HG02938 (cell line): Measurements from ENCODE around the gene SMC3.
"Not testable (repeated sequence)": the region's sequence is repeated elsewhere in the genome, so short reads cannot be mapped to it uniquely, and the experiment has no call there.

ENCODE experiments used
- ATAC-seq: cut with Tn5 transposase; IDR thresholded peaks from one replicate; pipeline ENCODE4 v1.9.1; 2021; ENCODE audit warnings: mild to moderate bottlenecking, moderate library complexity; ENCODE audit not compliant: unreplicated experiment

SMC3 gene

GRCh38 chr10:110619514-110620397 lies 52.3 kb downstream of the SMC3 start:
- ATAC-seq: no peak

DNA sequence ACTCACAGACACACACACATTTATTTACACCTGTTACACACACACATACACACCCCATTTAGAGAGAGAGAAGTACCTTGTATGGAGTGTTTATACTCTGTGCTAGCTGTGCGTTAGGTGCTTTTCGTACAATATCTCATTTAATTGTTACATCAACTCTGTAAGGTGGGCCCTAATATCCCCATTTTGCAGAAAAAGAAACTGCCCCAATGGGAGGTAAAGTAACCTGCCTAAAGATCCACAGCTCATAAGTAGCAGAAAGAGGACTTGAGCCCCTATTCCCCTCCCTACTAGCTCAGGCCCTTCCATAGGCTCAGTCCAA lies 52.9 kb downstream of the SMC3 start:
- no peak for ATAC-seq

DNA sequence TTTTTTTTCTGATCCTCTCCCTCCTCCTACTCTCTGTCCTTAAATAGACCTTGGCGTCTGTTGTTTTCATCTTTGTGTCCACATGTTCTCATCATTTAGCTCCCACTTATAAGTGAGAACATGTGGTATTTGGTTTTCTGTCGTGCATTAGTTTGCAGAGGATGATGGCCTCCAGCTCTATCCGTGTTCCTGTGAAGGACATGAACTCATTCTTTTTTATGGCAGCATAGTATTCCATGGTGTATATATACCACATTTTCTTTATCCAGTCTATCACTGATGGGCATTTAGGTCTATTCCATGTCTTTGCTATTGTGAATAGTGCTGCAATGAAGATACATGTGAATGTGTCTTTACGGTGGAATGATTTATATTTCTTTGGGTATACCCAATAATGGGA lies 55.8 kb downstream of the SMC3 start:
- ATAC-seq: not testable (repeated sequence)

- ATAC-seq: no peak
These were observed 57.9 kb downstream of the SMC3 start for GRCh38 chr10:110625356-110625894.

DNA sequence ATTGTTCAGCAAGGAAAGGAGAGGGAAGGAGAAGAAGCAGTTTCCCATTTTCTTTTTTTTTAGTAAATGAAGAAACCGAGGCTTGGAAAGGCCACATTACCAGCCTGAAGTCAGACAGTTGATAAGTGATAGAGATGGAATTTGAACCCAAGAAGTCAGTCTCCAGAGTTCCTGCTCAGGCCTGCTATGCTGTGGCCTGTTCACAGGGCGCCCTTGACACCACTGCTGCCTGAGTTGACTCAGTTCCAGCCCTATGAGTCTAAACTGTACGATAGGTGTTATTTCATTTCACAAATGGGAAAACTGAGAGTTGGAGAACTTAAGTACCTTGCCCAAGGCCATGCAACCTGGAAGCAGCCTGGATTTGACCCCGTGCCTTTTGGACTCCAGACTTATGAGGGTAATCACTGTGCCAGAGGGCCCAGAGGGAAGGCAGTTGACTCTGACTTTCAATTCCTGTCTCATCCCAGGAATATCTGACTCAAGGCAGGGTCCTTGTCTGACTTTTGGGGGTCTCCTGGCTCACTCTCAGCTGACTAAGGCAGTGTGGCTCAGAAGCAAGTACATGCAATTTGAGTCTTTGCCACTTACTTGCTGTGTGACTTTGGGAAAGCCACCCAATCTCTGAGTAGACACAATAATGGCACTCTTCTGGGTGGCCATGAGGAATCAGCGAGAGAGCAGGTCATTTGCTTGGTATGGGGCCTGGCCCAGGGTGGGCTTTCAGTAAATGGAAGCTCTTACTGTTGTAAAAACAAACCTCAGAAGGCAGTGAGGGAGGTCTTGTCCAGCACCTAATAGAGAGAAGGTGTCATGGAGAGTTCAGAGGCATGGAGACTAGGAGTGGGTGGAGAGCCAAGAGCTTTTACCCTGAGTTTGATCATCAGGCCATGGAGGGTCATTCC lies 58.7 kb downstream of the SMC3 start:
- ATAC-seq: no peak

GRCh38 chr10:110628161-110628560 lies 60.7 kb downstream of the SMC3 start:
- no peak for ATAC-seq

DNA sequence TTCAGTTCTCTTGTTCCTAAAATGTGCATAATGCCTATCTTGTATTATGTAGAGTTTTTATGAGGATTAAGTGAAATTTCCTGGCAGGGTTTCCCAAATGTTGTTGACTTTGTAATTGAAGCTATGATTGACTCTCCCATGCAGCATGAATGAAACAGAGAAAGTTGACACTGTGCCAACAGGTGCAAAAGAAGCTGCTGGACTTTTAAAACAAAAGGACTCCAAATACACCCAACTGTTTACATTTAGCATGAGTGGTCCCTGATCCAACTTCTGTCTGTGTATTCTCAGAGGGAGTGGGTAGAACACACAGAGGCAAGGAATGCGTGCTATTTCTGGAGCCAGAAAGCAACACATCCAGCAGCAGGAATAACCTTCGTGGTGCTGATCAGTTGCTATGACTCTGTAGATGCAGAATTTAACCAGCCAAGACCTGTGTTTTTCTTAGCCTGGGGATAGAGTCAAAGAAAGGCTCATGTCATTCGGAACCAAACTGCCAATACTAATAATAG lies 62.2 kb downstream of the SMC3 start:
- ATAC-seq: no peak

DNA sequence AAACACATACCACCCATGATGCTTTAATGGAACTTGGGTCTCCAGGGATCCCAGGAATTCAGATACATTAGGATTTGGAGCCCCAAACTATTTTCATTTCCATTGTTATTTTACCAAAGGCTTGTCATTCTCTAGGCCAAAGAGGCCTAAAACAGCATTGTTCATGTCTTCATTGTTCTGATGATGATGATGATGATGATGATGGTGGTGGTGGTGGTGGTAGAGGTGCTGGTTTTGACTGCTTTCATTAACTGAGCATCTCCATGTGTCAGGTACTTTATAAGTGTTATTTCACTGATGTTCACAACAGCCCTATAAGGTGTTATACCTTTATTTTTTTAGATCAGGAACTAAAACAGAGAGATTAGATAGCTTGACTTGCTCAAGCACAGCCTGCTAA lies 64.4 kb downstream of the SMC3 start:
- ATAC-seq: no peak

DNA sequence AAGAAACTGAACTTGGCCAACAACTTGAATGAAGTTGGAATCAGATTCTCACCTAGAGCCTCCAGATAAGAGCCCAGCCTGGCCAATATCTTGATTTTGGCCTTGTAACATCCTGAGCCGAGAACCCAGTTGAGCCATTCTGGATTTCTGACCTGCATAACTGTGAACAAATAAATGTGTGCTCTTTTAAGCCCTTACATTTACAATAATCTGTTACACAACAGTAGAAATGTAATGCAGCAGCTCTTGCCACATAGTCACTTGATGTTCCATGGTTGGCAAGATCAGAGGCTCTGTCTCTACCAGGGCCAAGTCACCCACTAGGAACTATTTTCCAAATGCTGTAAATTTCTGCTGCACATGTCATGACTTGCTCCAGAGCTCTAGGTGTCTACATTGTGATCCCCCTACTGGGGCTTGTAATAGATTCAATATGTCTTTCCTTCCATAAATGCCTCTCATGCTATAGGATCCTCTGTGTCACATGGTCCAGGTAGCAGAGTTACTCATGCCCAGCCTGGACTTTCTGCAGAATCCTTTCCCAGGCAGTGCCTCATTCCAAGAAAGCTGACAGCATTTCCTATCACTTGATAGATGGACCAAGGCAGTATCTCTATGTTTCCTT lies 65.2 kb downstream of the SMC3 start:
- ATAC-seq: no peak

GRCh38 chr10:110634527-110635209 lies 67.2 kb downstream of the SMC3 start:
- ATAC-seq: no peak

GRCh38 chr10:110636572-110636931 lies 69.1 kb downstream of the SMC3 start:
- ATAC-seq: no peak

DNA sequence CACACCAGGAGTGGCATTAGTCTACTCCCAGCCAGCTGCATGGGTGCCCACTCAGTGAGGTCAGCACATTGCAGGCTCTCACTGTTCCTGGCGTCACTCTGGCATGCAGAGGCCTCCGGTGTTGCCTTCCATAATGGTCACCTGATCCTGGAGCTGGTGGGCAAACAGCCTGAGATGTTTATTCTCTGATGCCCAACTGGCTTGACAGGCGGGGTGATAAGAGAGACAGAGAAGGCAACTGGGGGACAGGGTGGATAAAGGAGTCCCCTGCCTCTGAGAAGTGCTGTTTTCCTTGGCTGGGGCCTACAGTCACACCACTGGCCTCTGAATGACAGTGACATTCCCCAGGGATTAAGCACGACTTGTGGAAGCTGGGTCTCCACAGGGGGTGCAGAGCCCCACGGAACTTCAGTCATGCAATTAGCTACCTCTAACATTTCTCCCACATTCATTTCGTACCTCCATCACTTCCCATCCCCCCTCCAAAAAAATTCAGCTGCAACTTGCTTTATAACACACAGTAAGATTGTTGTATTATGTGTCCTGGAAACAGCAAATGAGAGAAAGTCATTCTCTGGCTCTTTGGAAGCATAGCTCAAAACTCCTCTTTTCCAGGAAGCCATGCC lies 69.5 kb downstream of the SMC3 start:
- no peak for ATAC-seq

- ATAC-seq: no peak
These were observed 70.1 kb downstream of the SMC3 start for GRCh38 chr10:110637558-110638053.

DNA sequence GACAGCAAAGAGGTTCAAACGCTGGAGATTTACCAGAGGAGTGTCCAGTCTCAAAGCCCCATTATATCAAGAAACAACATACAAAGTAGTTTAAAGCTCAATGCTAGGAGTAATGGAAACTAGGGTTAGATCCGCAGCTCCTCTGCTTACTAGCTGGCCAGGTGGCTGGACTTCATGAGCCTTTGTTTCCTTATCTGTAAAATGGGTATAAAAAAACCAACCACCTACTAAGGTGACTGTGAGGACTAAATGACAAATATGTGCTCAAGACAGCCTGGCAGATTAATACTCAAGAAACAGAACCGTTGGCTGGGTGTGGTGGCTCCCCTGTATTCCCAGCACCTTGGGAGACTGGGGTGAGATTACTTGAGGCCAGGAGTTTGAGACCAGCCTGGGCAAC lies 70.8 kb downstream of the SMC3 start:
- ATAC-seq: no peak

DNA sequence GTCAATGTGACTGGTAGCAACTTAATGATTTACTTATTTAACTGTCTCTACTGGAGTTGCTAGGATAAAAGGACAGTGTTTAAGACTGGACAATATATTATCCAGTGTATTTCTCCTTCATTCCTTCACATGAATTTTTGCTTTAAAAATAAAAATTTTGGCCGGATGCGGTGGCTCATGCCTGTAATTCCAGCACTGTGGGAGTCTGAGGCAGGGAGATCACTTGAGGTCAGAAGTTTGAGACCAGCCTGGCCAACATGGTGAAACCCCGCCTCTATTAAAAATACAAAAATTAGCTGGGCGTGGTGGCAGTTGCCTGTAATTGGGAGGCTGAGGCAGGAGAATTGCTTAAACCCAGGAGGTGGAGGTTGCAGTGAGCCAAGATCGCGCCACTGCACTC lies 71.6 kb downstream of the SMC3 start:
- not testable (repeated sequence) for ATAC-seq

GRCh38 chr10:110639858-110640257 lies 72.4 kb downstream of the SMC3 start:
- ATAC-seq: not testable (repeated sequence)

DNA sequence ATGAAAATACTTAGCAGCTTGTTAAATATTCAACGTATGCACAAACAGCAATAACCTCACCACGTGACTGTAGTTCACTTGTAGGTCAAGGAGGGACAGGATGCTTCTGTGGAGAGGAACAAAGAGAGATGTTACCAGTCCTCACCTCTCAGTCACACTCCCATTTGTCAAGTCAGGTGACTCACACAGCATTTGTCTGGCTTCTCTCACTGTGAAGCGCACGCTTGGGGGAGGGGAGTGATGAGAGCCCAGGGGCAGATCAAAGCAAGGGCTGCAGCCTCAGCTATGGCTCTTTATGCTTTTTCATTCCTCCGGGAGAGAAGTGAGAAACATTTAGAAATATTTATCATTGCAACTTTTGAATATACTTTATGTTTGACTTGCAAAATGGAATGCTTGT lies 73.8 kb downstream of the SMC3 start:
- ATAC-seq: no peak

- ATAC-seq: no peak
These were observed 74.9 kb downstream of the SMC3 start for GRCh38 chr10:110642204-110643034.

DNA sequence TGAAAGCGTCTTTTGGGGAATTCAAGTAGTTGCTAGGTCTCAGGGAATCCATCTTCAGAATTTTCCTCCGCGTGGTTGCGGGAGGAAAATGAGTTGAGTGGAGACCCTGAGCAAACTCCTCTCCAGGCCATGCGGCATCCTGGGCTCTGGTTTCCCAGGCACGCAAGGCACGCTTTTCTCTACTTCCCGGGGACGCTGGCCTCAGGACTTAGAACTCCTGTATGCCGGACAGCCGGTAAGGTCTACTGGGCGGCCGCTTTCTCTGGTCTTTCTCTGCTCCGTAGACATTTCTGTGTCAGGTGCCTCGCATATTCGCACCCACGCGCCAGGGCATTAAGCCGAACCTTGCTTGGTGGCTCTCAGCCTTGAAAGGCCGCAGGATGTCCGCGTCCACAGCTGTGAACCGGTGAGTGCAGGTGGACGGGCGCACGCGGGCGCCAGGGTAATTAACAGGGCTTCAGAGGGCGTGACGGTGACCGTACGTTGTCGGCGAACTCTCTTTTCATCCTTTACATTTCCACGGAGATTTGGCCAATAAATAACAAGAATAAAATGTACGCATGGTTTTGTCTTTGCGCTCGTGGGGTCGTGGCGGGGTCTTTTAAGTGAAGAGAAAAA lies 75.6 kb downstream of the SMC3 start:
- no peak for ATAC-seq
